A673 (cell line): Measurements from ENCODE around the gene MPHOSPH6. TPM values are rescaled to one million over a fixed set of nuclear protein-coding genes. Genes with fewer than 3 reads are reported as not detected.
"Not testable (repeated sequence)": the region's sequence is repeated elsewhere in the genome, so short reads cannot be mapped to it uniquely, and the experiment has no call there.

Experiments used
- BruUV-seq: library from RNA; stranded (reverse); fragments of 400-500 nt; replicated peaks from 2 replicates; lab custom pipeline; 2021; lab: Mats Ljungman, UMichigan
- CTCF ChIA-PET: fragments of 300-600 bp; sonication (Branson Sonifier 250); formaldehyde crosslinking; loops from one replicate; lab custom pipeline; 2022; ENCODE audit warnings: antibody characterized with exemption; lab: Charles Lee
- POLR2A ChIA-PET: fragments of 300-600 bp; sonication (Branson Sonifier 250); formaldehyde crosslinking; loops from one replicate; lab custom pipeline; 2022; ENCODE audit warnings: antibody characterized with exemption; ENCODE audit not compliant: low non-redundant PET; lab: Charles Lee
- DNase-seq: peaks from one replicate; pipeline ENCODE4 v3.0.0-alpha.2; 2015; ENCODE audit warnings: low spot score
- H3K27ac ChIP-seq: fragments of 200-600 bp; sonication (generic); 2 replicates; pipeline ENCODE4 v1.5.1; 2016; ENCODE audit warnings: mixed run types, low read depth, mild to moderate bottlenecking, mixed read lengths, antibody characterized with exemption, low read length; ENCODE audit not compliant: poor library complexity, severe bottlenecking
- H3K27me3 ChIP-seq: fragments of 200-600 bp; sonication (generic); replicated peaks from 2 replicates; pipeline ENCODE4 v1.6.1; 2017; ENCODE audit warnings: mixed run types, low read depth, mild to moderate bottlenecking, mixed read lengths, antibody characterized with exemption, low read length; ENCODE audit not compliant: insufficient read depth, poor library complexity
- H3K36me3 ChIP-seq: fragments of 200-600 bp; sonication (generic); 2 replicates; pipeline ENCODE4 v1.6.1; 2016; ENCODE audit warnings: mixed run types, mild to moderate bottlenecking, mixed read lengths, antibody characterized with exemption, low read length; ENCODE audit not compliant: insufficient read depth, poor library complexity, severe bottlenecking
- H3K4me1 ChIP-seq: fragments of 200-600 bp; sonication (generic); 2 replicates; pipeline ENCODE4 v1.6.1; 2017; ENCODE audit warnings: mixed run types, mild to moderate bottlenecking, mixed read lengths, antibody characterized with exemption, low read length; ENCODE audit not compliant: insufficient read depth, poor library complexity, severe bottlenecking
- H3K4me3 ChIP-seq: fragments of 200-600 bp; sonication (generic); 2 replicates; pipeline ENCODE4 v1.5.1; 2016; ENCODE audit warnings: low read depth, mixed run types, mild to moderate bottlenecking, mixed read lengths, low read length; ENCODE audit not compliant: poor library complexity, severe bottlenecking
- H3K9me3 ChIP-seq: fragments of 200-600 bp; sonication (generic); 2 replicates; pipeline ENCODE4 v1.6.1; 2016; ENCODE audit warnings: mixed run types, low read depth, mild to moderate bottlenecking, mixed read lengths, antibody characterized with exemption, low read length; ENCODE audit not compliant: poor library complexity, severe bottlenecking
- CTCF ChIP-seq: fragments of 300-800, 200-600 bp; sonication (generic); conservative IDR thresholded peaks from 2 replicates; pipeline ENCODE4 v1.5.1; 2017; ENCODE audit warnings: low read depth, mild to moderate bottlenecking, antibody characterized with exemption, low read length, moderate library complexity, mixed read lengths
- EZH2 ChIP-seq: fragments of 200-600 bp; sonication (generic); IDR thresholded peaks from 2 replicates; pipeline ENCODE4 v1.6.1; 2017; ENCODE audit warnings: borderline replicate concordance, low read depth, mild to moderate bottlenecking, mixed read lengths, antibody characterized with exemption, low read length; ENCODE audit not compliant: poor library complexity, severe bottlenecking
- intact Hi-C: fragments of 100-400 bp; cut with micrococcal nuclease; formaldehyde crosslinking; loops from one replicate; pipeline ENCODE4 v1.10.0; 2022; ENCODE audit not compliant: unreplicated experiment
- total RNA-seq: library from RNA; stranded (reverse); gene quantifications from 2 replicates; pipeline ENCODE4 v1.2.3, GENCODE V29; 2021

The MPHOSPH6 gene
- total RNA-seq, 1 experiment from 2014 or later: 74.4 TPM

GRCh38 chr16:82113741-82114140 is 56.3 kb downstream of the MPHOSPH6 start:
- ChIA-PET POLR2A (no interaction called here), CTCF (no interaction called here)
- intact Hi-C loops: no loop called here
- no peaks in the 10 kb centered on the region for H3K27me3 ChIP-seq
- H3K27ac ChIP-seq: no peak overlapping the region
- peaks cover 8% of the 10 kb centered on the region for H3K4me1 ChIP-seq
- BruUV-seq: no TSS peak
- no peak for DNase-seq
- TF ChIP-seq CTCF (no peak), EZH2 (no peak)
- H3K4me3 ChIP-seq: no peak overlapping the region
- no peaks in the 10 kb centered on the region for H3K9me3 ChIP-seq
- H3K36me3 ChIP-seq: no peaks in the 10 kb centered on the region

GRCh38 chr16:82111944-82112343 is 58.1 kb downstream of the MPHOSPH6 start:
- Histone ChIP-seq H3K36me3 (no peaks in the 10 kb centered on the region), H3K27me3 (no peaks in the 10 kb centered on the region), H3K4me3 (no peak overlapping the region), H3K27ac (no peak overlapping the region), H3K9me3 (no peaks in the 10 kb centered on the region), H3K4me1 (peaks cover 8% of the 10 kb centered on the region)
- intact Hi-C loops: no loop called here
- no peak for TF ChIP-seq EZH2
- no peak for TF ChIP-seq CTCF
- BruUV-seq: no TSS peak
- CTCF ChIA-PET: no interaction called here
- POLR2A ChIA-PET: no interaction called here
- no peak for DNase-seq

- CTCF ChIA-PET, intact Hi-C loops, POLR2A ChIA-PET, H3K9me3 ChIP-seq, H3K4me1 ChIP-seq, DNase-seq, H3K4me3 ChIP-seq, H3K27ac ChIP-seq, BruUV-seq, H3K27me3 ChIP-seq, H3K36me3 ChIP-seq: not testable (repeated sequence)
Observed at GRCh38 chr16:82109266-82109665, 60.8 kb downstream of the MPHOSPH6 start.

GRCh38 chr16:82108774-82109173 is 61.2 kb downstream of the MPHOSPH6 start:
- intact Hi-C loops: no loop called here
- ChIA-PET CTCF (no interaction called here), POLR2A (no interaction called here)
- no peaks in the 10 kb centered on the region for H3K4me1 ChIP-seq
- no peaks in the 10 kb centered on the region for H3K36me3 ChIP-seq
- no peaks in the 10 kb centered on the region for H3K9me3 ChIP-seq
- DNase-seq: no peak
- TF ChIP-seq CTCF: no peak
- no peak for TF ChIP-seq EZH2
- no peak overlapping the region for H3K27ac ChIP-seq
- no peak overlapping the region for H3K4me3 ChIP-seq
- no TSS peak for BruUV-seq
- no peaks in the 10 kb centered on the region for H3K27me3 ChIP-seq
